HG03066 (cell line): Measurements from ENCODE around the gene FKBP6.
"Not testable (repeated sequence)": the region's sequence is repeated elsewhere in the genome, so short reads cannot be mapped to it uniquely, and the experiment has no call there.

Source experiments
- ATAC-seq: cut with Tn5 transposase; IDR thresholded peaks from one replicate; pipeline ENCODE4 v1.9.1; 2021; ENCODE audit warnings: low read depth; ENCODE audit not compliant: unreplicated experiment

Gene FKBP6

DNA sequence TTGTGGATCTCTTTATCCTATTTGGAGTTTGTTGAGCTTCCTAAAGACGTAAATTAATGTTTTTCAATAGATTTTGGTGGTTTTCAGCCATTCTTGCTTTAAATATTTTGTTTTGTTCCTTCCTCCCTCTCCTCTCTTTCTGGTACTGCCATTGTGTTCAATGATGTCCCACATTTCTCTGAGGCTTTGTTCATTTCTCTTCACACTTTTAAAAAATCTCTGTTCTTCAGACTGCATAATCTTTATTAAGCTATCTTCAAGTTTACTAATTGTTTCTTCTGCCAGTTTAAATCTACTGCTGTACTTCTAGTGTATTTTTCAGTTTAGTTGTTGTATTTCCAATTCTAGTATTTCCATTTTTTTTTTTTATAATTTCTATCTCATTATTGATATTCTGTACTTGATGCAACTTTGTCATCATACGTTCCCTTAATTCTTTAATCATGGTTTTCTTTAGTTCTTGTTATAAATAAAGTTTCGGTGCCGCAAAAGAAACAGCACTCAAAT lies 60.0 kb downstream of the FKBP6 start:
- ATAC-seq: no peak

- ATAC-seq: no peak
Measured at GRCh38 chr7:73391396-73391795, 63.4 kb downstream of the FKBP6 start.

DNA sequence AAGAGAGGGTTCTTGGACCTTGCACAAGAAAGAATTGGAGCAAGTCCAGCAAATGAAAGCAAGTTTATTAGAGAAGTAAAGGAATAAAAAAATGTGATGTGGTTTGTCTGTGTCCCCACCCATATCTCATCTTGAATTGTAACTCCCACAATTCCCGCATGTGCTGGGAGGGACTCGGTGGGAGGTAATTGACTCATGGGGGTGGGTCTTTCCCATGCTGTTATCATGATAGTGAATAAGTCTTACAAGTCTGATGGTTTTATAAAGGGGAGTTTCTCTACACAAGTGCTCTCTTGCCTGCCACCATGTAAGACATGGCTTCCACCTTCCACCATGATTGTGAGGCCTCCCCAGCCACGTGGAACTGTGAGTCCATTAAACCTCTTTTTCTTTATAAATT lies 66.5 kb downstream of the FKBP6 start:
- ATAC-seq: no peak

GRCh38 chr7:73395538-73396503 lies 67.9 kb downstream of the FKBP6 start:
- ATAC-seq: no peak

DNA sequence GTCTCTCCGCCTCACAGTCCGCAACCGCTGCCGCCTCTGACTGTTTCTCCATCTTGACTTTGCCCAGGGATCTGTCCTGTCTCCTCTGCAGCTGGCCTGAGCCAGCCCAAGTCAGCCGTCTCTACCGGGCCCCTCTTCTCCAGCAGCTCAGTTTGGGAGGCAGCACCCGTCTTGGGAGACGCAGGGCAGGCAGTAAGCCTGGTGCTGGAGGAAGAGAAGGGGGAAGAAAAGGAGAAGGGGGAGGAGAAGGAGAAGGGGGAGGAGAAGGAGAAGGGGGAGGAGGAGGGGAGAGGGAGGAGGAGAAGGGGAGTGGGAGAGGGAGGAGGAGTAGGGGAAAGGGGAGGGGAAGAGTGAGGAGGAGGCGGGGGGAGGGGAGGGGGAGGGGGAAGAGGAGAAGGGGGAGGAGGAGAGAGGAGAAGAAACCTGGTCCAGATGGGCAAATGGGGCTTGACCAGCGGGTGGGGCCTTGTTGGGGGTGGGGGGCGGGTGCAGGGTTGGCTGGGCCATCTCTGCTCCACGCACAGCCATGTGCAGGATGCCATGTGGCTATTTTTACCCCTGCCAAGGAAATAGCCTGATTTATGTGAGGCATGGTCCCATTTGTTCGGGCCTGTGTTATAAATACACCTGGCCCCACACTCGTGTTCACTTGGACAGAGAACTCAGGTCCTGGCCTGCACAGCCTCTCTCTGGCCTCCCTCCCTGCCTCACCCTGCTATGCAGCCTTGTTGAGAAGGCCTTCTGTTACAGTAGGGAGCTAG lies 69.7 kb downstream of the FKBP6 start:
- no peak for ATAC-seq

DNA sequence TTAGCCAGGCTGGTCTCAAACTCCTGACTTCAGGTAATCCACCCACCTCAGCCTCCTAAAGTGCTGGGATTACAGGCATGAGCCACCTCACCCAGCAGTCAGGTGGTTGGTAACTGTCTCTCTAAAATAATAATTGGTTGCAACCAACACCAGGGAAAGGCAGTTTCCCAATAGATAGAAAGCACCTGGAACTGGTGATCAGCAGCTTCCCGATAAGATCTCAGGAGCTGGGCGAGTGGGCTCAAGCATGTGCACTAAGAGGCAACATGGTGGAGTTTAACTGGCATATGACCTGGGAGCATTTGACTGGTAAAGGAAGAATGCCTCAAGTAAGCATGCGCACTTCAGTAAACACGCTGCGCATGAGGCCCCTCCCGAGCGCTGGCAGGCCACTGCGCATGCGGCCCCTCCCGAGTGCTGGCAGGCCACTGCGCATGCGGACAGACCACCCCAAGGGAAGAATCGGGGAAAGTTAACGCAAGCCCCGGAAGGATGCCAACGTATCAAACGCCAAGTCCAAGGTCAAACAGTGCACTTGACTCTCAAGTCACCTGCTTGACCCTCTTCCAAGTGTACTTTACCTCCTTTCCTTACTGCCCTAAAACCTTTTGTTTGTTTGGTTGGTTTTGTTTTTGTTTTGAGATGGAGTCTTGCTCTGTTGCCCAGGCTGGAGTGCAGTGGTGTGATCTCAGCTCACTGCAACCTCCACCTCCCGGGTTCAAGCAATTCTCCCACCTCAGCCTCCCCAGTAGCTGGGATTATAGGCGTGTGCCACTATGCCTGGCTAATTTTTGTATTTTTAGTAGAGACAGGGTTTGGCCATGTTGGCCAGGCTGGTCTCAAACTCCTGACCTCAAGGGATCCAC lies 71.5 kb downstream of the FKBP6 start:
- ATAC-seq: not testable (repeated sequence)

- not testable (repeated sequence) for ATAC-seq
Measured at GRCh38 chr7:73404860-73405259, 76.9 kb downstream of the FKBP6 start.
